Measurements from ENCODE around the gene AIRE.

DNA sequence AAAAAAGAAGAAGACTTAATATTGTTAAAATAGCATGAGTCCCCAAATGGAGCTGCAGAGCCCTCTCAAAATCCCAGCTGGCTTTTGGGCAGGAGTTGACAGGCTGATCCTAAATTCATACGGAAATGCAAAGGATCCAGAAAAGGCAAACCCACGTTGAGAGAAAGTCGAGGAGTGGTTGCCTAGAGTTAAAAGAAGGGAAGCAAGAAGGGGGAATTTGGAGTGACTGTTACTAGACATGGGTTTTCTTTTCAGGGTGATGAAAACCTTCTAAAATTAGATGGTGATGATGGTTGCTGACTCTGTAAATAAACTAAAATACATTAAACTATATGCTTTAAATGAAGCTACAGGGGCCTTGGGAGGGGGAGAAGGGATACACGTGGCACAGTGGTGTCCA lies 25.6 kb upstream of the AIRE start:
- TF ChIP-seq, protein P1, sequence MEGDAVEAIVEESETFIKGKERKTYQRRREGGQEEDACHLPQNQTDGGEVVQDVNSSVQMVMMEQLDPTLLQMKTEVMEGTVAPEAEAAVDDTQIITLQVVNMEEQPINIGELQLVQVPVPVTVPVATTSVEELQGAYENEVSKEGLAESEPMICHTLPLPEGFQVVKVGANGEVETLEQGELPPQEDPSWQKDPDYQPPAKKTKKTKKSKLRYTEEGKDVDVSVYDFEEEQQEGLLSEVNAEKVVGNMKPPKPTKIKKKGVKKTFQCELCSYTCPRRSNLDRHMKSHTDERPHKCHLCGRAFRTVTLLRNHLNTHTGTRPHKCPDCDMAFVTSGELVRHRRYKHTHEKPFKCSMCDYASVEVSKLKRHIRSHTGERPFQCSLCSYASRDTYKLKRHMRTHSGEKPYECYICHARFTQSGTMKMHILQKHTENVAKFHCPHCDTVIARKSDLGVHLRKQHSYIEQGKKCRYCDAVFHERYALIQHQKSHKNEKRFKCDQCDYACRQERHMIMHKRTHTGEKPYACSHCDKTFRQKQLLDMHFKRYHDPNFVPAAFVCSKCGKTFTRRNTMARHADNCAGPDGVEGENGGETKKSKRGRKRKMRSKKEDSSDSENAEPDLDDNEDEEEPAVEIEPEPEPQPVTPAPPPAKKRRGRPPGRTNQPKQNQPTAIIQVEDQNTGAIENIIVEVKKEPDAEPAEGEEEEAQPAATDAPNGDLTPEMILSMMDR (IDR thresholded peaks at IDR 0.05): no peak
- no peak for TF ChIP-seq POLR2A (IDR thresholded peaks at IDR 0.05)
